ENCODE measurements around the gene LRIG1. TPM values are rescaled to one million over a fixed set of nuclear protein-coding genes. Genes with fewer than 3 reads are reported as not detected.
A peak's percentile ranks its signal among the peaks of the same experiment; 100 is the strongest.

Gene LRIG1, protein sequence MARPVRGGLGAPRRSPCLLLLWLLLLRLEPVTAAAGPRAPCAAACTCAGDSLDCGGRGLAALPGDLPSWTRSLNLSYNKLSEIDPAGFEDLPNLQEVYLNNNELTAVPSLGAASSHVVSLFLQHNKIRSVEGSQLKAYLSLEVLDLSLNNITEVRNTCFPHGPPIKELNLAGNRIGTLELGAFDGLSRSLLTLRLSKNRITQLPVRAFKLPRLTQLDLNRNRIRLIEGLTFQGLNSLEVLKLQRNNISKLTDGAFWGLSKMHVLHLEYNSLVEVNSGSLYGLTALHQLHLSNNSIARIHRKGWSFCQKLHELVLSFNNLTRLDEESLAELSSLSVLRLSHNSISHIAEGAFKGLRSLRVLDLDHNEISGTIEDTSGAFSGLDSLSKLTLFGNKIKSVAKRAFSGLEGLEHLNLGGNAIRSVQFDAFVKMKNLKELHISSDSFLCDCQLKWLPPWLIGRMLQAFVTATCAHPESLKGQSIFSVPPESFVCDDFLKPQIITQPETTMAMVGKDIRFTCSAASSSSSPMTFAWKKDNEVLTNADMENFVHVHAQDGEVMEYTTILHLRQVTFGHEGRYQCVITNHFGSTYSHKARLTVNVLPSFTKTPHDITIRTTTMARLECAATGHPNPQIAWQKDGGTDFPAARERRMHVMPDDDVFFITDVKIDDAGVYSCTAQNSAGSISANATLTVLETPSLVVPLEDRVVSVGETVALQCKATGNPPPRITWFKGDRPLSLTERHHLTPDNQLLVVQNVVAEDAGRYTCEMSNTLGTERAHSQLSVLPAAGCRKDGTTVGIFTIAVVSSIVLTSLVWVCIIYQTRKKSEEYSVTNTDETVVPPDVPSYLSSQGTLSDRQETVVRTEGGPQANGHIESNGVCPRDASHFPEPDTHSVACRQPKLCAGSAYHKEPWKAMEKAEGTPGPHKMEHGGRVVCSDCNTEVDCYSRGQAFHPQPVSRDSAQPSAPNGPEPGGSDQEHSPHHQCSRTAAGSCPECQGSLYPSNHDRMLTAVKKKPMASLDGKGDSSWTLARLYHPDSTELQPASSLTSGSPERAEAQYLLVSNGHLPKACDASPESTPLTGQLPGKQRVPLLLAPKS
- total RNA-seq (20.6 TPM), polyA plus RNA-seq (ENCODE audit: insufficient read depth, low read depth, low replicate concordance) (8.2 TPM)
- long read RNA-seq, donor 1, full-length matches to known transcripts: 1 of 1 reads
- long read RNA-seq, donor 1, partial matches to known transcripts: 0 of 1 reads
- long read RNA-seq, donor 1, other reads (novel, unspliced or antisense): 0 of 1 reads
- long read RNA-seq, donor 2: 0 reads
- long read RNA-seq, donor 3: 0 reads
- long read RNA-seq, donor 4: 0 reads
- long read RNA-seq, donor 5: 0 reads
- long read RNA-seq, donor 6: 0 reads
- long read RNA-seq, donor 7, full-length matches to known transcripts: 6 of 24 reads
- long read RNA-seq, donor 7, partial matches to known transcripts: 12 of 24 reads
- long read RNA-seq, donor 7, other reads (novel, unspliced or antisense): 6 of 24 reads
- long read RNA-seq, donor 8: 0 reads
- long read RNA-seq, donor 9: 0 reads
- long read RNA-seq, donor 10: 0 reads

DNA sequence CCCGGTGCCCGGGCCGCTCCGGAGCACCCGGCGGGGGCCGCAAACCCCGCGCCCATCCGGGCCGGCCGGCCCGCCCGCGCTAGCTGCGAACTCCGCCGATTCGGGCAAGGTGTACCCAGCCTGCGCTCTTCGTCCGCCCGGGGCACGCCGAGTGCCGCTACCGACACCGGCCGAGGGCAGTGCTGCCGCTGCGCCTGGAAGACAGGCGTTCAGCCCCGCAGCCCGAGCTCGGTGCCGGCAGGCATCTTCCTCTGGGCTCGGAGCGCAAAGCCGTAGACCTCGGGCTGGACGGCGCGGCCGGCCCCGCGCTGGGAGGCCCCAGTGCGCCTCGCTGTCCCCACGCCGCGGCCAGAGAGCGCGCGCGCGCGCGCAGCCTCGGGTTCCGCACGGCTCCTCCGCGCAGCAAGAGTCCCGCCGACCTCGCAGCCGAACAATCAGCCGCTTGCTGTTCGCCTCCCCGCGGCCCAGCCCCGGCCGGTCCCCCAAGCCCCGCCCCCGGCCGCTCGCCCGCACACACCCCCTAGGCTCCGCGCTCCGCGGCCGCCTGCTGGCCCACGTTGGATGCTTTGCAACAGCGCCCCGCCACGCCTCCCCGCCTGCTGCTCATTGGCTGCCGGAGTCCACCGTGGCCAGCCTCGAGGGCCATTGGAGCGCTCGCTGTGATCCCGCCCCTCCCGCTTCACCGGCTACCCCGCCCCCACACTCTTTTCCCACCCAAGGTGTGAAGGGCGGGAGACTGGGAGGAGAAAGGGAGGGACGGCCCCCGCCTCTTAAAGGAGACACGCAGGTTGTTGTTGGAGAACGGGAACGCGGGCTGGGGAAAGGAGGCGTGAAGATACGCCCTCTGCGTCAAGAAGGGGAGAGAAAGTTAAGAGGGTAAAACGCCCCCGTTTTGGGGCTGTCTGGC is at the start of gene LRIG1:
Gene LRIG1, minus strand, starts transcription at position 447 of the 907 bp plus-strand sequence. CDS start 615 bp downstream, outside the sequence.
- Histone ChIP-seq H3K27ac (ENCODE audit: low read depth in 2 of 2, low read length in 2 of 2) (peak within 1 kb of the TSS; percentile 27 to 85), H3K27me3 (ENCODE audit: control insufficient read depth, insufficient read depth, low read length) (no peaks in the 10 kb centered on the region), H3K4me1 (ENCODE audit: control insufficient read depth in 2 of 3, insufficient read depth in 2 of 3, low read depth in 1 of 3, low read length in 3 of 3) (peaks cover 0 to 18% (median 9%) of the 10 kb centered on the region in 3 donors), H3K4me3 (ENCODE audit: low read length in 3 of 3) (peak within 1 kb of the TSS; percentile 71 to 84 (median 75)), H3K9ac (ENCODE audit: low read length in 3 of 3) (peak within 1 kb of the TSS; percentile 52 to 66 (median 53)), H3K9me3 (ENCODE audit: control insufficient read depth in 2 of 3, insufficient read depth in 1 of 3, low read length in 3 of 3) (no peaks in the 10 kb centered on the region), H3K36me3 (ENCODE audit: control insufficient read depth in 2 of 3, insufficient read depth in 3 of 3, low read length in 3 of 3) (no peaks in the 10 kb centered on the region)
- DNase-seq: peak; percentile 99 to 100 (median 100)
- FAIRE-seq: peak; percentile 11
- intact Hi-C loops (cut with DNase I): no loop called here
- peak; percentile 29 for TF ChIP-seq CTCF (IDR thresholded peaks at IDR 0.05; ENCODE audit: borderline replicate concordance, extremely low read depth, insufficient read depth)

DNA sequence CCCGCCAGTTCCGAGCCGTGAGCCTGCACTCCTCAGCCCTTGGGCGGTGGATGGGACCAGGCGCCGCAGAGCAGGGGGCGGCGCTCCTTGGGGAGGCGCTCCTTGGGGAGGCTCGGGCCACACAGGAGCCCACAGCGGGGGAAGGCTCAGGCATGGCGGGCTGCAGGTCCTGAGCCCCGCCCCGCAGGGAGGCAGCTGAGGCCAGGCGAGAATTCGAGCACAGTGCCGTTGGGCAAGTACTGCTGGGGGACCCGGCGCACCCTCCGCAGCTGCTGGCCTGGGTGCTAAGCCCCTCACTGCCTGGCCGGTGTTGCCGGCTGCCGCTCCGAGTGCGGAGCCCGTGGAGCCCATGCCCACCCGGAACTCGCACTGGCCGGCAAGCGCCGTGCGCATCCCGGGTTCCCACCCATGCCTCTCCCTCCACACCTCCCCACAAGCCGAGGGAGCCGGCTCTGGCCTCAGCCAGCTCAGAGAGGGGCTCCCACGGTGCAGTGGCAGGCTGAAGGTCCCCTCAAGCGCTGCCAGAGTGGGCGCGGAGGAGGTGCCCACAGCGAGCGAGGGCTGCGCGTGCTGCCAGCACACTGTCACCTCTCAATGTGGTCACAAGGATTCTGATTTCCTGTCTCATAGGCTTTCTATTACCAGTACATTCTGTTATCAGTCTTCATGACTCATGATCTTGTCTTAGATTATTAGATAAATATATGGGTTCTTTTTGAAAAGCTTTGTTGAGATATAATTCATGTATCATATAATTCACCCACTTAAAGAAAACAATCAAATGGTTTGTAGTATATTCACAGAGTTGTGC is 44.0 kb upstream of the LRIG1 start:
- TF ChIP-seq CTCF (IDR thresholded peaks at IDR 0.05; ENCODE audit: borderline replicate concordance, extremely low read depth, insufficient read depth): no peak
- no peak overlapping the region for H3K4me3 ChIP-seq (ENCODE audit: low read length in 3 of 3)
- no peak overlapping the region for H3K9ac ChIP-seq (ENCODE audit: low read length in 3 of 3)
- H3K27ac ChIP-seq (ENCODE audit: low read depth in 2 of 2, low read length in 2 of 2): no peak overlapping the region
- DNase-seq (peak in 1 of 5 donors; percentile 69), FAIRE-seq (no peak)
- H3K9me3 ChIP-seq (ENCODE audit: control insufficient read depth in 2 of 3, insufficient read depth in 1 of 3, low read length in 3 of 3): no peaks in the 10 kb centered on the region
- intact Hi-C loops (cut with DNase I): no loop called here
- H3K27me3 ChIP-seq (ENCODE audit: control insufficient read depth, insufficient read depth, low read length): no peaks in the 10 kb centered on the region
- no peaks in the 10 kb centered on the region for H3K36me3 ChIP-seq (ENCODE audit: control insufficient read depth in 2 of 3, insufficient read depth in 3 of 3, low read length in 3 of 3)
- no peaks in the 10 kb centered on the region for H3K4me1 ChIP-seq (ENCODE audit: control insufficient read depth in 2 of 3, insufficient read depth in 2 of 3, low read depth in 1 of 3, low read length in 3 of 3)
